ELF-1 (cell line): ENCODE measurements around the gene TMEM272.
A peak's percentile ranks its signal among the peaks of the same experiment; 100 is the strongest.

Source experiments
- DNase-seq: peaks from one replicate; pipeline ENCODE4 v3.0.0-alpha.2; 2016; ENCODE audit warnings: low read depth, low spot score

TMEM272 gene

GRCh38 chr13:51781246-51782022 lies 63.5 kb downstream of the TMEM272 start:
- no peak for DNase-seq

DNA sequence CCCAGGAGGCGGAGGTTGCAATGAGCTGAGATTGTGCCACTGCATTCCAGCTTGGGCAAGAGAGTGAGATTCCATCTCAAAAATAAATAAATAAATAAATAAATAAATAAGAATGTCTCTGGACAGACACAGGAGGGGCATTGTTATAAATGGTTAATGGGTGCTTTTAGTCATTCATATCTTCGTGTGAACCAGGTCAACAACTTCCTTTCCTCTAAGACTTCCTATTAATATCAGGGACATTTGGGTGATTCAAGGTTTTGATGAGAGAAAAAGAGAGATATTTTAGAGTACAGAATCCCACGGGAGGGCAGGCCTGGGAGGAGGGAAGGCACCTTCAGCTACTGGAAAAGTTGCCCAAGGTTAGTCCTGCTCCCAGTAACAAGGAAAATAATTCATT lies 64.9 kb downstream of the TMEM272 start:
- DNase-seq, result no peak

DNA sequence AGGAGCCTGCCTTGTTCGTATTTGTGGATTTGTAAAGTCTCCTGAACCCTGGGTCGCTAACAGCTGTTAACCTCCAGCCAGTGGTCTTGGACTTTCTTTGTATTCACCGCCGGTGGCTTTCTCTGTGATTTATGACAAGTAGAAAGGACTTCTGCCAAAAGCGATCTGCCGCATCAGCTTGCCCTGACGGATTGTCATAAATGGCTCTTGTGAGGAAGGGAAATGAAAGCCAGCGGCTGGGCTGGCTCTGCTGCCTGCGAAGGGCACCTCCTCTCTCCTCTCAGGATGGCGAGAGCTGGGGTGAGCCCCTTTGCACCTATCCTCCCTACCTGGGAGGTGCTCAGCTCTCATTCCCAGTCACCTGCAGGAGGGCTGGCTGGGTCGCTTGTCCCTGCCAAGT lies 66.6 kb downstream of the TMEM272 start:
- no peak for DNase-seq

GRCh38 chr13:51777921-51778320 lies 67.1 kb downstream of the TMEM272 start:
- no peak for DNase-seq

DNA sequence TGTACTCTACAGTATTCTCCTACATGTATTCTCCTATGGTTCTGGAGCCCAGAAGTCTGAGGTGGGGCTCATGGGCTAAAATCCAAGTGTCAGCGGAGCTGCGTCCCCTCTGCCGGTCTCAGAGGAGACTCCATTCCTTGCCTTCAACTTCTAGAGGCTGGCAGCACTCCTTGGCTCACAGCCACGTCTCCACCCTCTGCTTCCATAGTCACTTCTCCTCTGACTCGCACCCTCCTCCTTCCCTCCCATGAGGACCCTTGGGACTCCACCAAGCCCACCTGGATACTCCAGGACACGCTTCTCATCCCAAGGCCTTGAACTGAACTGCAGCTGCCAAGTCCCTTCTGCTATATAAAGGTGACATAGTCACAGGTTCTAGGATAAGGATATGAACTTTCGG lies 68.8 kb downstream of the TMEM272 start:
- no peak for DNase-seq

GRCh38 chr13:51773515-51773914 lies 71.5 kb downstream of the TMEM272 start:
- no peak for DNase-seq

GRCh38 chr13:51772781-51773180 lies 72.2 kb downstream of the TMEM272 start:
- no peak for DNase-seq

GRCh38 chr13:51772105-51772455 lies 72.9 kb downstream of the TMEM272 start:
- no peak for DNase-seq

DNA sequence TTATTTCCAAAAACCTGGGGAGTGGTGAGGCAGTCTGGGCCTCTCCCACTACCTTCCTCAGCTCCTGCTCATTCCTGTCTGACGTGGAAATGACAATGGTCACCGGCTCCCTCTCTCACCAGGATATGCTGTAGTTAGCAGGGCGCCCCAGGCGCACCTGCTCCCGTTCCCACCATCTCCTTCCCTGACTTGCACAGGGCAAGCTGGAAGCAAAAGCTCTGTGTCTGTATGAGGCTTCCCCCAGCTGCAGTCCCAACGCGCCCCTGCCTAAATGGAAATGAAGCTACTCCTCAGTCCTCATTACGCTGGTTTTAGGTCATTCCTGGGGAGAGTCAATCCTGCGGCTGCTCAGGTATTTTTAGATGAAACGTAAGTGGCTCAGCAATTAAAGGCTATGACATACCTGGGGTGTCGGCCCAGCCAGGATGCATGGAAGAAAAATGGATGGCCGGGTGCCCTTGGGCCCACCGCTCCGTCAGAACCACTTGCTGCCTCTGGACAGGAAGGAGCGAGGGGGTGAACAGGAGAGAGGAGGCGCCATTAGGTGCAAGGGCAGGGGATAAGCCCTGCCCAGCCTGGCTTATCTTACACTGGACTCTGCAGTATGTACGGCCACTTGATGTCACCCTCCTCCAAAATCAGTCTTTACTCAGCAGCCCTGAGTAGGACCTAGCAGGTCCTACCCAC lies 73.4 kb downstream of the TMEM272 start:
- no peak for DNase-seq

GRCh38 chr13:51770681-51771417 lies 74.1 kb downstream of the TMEM272 start:
- no peak for DNase-seq

DNA sequence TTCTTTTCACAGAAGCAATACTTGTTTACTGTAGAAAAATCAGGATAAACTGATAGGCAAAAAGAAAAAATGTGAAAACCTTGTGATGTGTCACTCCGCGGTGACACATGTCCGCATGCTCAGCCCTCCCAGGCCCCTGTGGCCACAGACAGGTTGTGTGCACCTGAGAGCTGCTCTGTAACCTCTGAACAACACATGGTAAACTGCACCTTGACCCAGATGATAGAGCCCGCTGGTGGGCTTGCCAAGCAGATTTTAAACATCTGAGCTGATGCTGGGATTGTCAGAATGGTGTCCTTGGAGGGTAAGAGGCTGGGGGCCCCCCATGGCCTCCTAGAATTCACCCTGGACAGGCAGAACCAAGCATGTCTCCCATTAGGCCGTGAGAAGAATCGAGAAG lies 74.8 kb downstream of the TMEM272 start:
- DNase-seq, result no peak

GRCh38 chr13:51769455-51770127 lies 75.4 kb downstream of the TMEM272 start:
- DNase-seq, result no peak

DNA sequence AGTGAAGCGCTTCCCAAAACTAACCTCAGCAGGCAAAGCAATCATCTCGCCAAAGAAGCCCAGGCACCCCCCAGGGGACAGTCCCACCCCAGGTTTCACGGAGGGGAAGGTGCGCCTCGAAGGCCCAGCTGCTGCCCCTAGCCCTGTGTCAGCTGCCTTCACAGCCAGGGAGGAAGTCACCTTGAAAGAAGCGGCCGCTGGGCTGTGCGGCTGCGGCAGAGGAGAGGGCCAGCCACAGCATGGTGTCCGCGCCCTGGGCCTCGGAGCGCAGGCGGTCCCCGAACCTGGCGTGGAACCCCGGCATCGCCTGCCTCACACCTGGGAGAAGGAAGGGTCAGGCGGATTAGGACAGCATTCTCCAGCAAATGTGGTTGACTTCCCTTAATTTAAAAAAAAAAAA lies 76.0 kb downstream of the TMEM272 start:
- DNase-seq, result no peak

GRCh38 chr13:51768378-51768921 lies 76.5 kb downstream of the TMEM272 start:
- DNase-seq, result no peak

- peak; percentile 37 for DNase-seq
Measured at GRCh38 chr13:51767100-51767499, 77.9 kb downstream of the TMEM272 start.

- no peak for DNase-seq
Measured at GRCh38 chr13:51765142-51765515, 79.8 kb downstream of the TMEM272 start.

DNA sequence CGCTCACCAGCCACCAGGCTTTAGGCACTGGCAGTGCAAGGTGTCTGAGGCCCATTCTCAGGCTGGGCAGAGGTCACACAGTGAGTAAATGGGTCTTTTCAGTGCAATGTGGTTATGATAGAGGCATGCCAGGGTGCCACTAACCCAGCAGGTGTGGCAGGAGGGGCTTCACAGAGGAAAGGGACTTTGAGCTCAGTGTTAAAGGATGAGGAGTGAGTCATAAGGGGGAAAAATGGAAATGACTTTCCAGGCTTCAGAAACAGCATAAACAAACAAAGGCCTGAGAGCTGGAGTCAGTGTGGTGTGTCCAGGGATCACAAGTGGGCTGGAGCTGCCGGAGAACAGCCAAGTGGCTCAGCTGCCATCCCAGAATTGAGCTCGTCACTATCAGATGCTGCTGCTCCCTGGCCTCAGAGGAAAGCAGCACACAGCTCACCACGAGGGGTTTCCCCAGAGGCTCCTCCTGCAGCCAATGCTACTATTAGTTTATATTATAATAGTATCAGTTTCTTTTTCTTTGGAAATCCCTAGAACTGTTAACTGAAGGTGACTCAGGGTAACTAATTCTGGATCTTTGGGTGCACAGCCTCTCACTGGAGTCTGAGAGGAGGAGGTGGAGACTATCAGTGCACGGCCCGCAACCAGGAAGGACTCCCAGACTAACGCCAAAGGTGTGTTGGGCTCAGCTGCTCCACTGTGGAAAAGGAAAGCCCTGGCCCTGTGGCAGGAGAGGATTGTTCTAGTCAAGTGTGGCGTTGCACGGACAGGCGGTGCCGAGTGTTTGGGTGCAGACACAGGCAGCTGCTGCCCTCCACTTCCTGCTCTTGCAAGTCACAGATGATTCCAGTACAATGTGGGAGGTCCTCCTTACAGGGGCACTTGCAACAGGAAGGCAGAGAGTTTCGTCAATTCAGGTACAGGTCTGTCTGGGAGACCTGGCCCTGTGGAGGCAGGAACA lies 80.5 kb downstream of the TMEM272 start:
- no peak for DNase-seq

DNA sequence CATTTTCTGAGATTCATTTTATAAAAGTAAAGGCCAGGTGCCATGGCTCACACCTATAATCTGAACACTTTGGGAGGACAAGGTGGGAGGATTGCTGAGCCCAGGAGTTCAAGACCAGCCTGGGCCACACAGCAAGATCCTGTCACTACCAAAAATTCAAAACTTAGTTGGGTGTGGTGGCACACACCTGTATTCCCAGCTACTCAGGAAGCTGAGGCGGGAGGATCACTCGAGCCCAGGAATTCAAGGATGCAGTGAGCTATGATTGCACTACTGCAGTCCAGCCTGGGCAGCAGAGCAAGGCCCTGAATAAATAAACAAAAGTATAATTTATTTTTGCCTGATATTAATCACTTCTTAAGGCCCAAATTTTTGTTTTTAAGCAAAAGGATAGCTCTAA lies 81.5 kb downstream of the TMEM272 start:
- DNase-seq, result no peak
